CD14-positive monocyte (primary cell): ENCODE data around the gene GRID2. TPM values are rescaled to one million over a fixed set of nuclear protein-coding genes. Genes with fewer than 3 reads are reported as not detected.

Experiments
- DNase-seq, 3 donors: peaks; one replicate each; pipeline ENCODE4 v3.0.0-alpha.2; 2011 to 2022
- H2AFZ ChIP-seq: 2 replicates; pipeline ENCODE4 v1.6.0; 2012; ENCODE audit warnings: mild to moderate bottlenecking, low read depth, low read length, inconsistent platforms; ENCODE audit not compliant: insufficient read depth, poor library complexity, severe bottlenecking
- H3K27ac ChIP-seq, 2 donors: 1 replicate in 1 of 2; 2 replicates in 1 of 2; pipeline ENCODE4 v1.5.1; 2012 to 2013; ENCODE audit warnings: low read length in 2 of 2, control low read depth in 1 of 2, inconsistent platforms in 1 of 2, low read depth in 1 of 2, mild to moderate bottlenecking in 1 of 2
- H3K27me3 ChIP-seq, 2 donors: one replicate each; pipeline versions ENCODE4 v1.6.0 to v1.6.1; 2011 to 2013; ENCODE audit warnings: low read length in 2 of 2; ENCODE audit not compliant: control insufficient read depth in 2 of 2, insufficient read depth in 2 of 2
- H3K36me3 ChIP-seq, 2 donors: replicated peaks in 1 of 2; 1 replicate in 1 of 2; 2 replicates in 1 of 2; pipeline versions ENCODE4 v1.5.1 to v1.6.1; 2012 to 2013; ENCODE audit warnings: low read length in 2 of 2, control low read depth in 1 of 2, inconsistent platforms in 1 of 2, mild to moderate bottlenecking in 1 of 2; ENCODE audit not compliant: insufficient read depth in 2 of 2, control insufficient read depth in 1 of 2
- H3K4me1 ChIP-seq, 2 donors: 1 replicate in 1 of 2; 2 replicates in 1 of 2; pipeline versions ENCODE4 v1.5.1 to v1.6.1; 2012 to 2013; ENCODE audit warnings: low read length in 2 of 2, control low read depth in 1 of 2, inconsistent platforms in 1 of 2, mild to moderate bottlenecking in 1 of 2, moderate library complexity in 1 of 2; ENCODE audit not compliant: insufficient read depth in 2 of 2, control insufficient read depth in 1 of 2
- H3K4me2 ChIP-seq: replicated peaks from 2 replicates; pipeline ENCODE3; 2012; ENCODE audit warnings: low read length, moderate library complexity, mild to moderate bottlenecking; ENCODE audit not compliant: poor library complexity, severe bottlenecking; ENCODE audit errors: extremely low read depth
- H3K4me3 ChIP-seq, 3 experiments: fragments of 200-600 bp in 1 of 3; sonication (generic) in 1 of 3; replicated peaks in 1 of 3; 1 replicate in 2 of 3; 2 replicates in 1 of 3; pipeline ENCODE4 v1.5.1; 2011 to 2013; ENCODE audit warnings: low read length in 3 of 3, mild to moderate bottlenecking in 3 of 3, control low read depth in 2 of 3, low read depth in 2 of 3, inconsistent platforms in 1 of 3, moderate library complexity in 1 of 3
- H3K79me2 ChIP-seq: 2 replicates; pipeline ENCODE4 v1.6.0; 2012; ENCODE audit warnings: mild to moderate bottlenecking, control low read depth, inconsistent platforms, low read length, moderate library complexity; ENCODE audit not compliant: insufficient read depth
- H3K9ac ChIP-seq: 2 replicates; pipeline ENCODE4 v1.6.0; 2017; ENCODE audit warnings: low read length, mild to moderate bottlenecking; ENCODE audit not compliant: insufficient read depth, poor library complexity, severe bottlenecking
- H3K9me3 ChIP-seq, 2 donors: replicated peaks in 1 of 2; 1 replicate in 1 of 2; 2 replicates in 1 of 2; pipeline versions ENCODE4 v1.5.1 to v1.6.1; 2012 to 2013; ENCODE audit warnings: low read length in 2 of 2, control low read depth in 1 of 2; ENCODE audit not compliant: control insufficient read depth in 1 of 2, insufficient read depth in 1 of 2
- H4K20me1 ChIP-seq: 2 replicates; pipeline ENCODE4 v1.6.0; 2012; ENCODE audit warnings: mild to moderate bottlenecking, low read length, control low read depth, moderate library complexity; ENCODE audit not compliant: insufficient read depth
- H3K27ac Mint-ChIP-seq, 7 donors: one replicate each; pipeline ENCODE4 v1.8.0; 2020; ENCODE audit warnings: mild to moderate bottlenecking in 7 of 7, mixed read lengths in 7 of 7, moderate library complexity in 6 of 7, inconsistent platforms in 2 of 7
- H3K27me3 Mint-ChIP-seq, 3 donors: one replicate each; pipeline ENCODE4 v1.8.0; 2021 to 2022; ENCODE audit warnings: low read depth in 3 of 3, mild to moderate bottlenecking in 3 of 3, mixed read lengths in 3 of 3, moderate library complexity in 3 of 3, inconsistent platforms in 1 of 3
- H3K36me3 Mint-ChIP-seq, 2 donors: one replicate each; pipeline ENCODE4 v1.8.0; 2020; ENCODE audit warnings: mixed read lengths in 2 of 2, inconsistent platforms in 1 of 2, mild to moderate bottlenecking in 1 of 2
- H3K4me1 Mint-ChIP-seq: one replicate; pipeline ENCODE4 v1.8.0; 2020; ENCODE audit warnings: mild to moderate bottlenecking, mixed read lengths
- H3K4me3 Mint-ChIP-seq, 2 donors: one replicate each; pipeline ENCODE4 v1.8.0; 2020; ENCODE audit warnings: mild to moderate bottlenecking in 2 of 2, mixed read lengths in 2 of 2, moderate library complexity in 1 of 2
- H3K9me3 Mint-ChIP-seq, 7 donors: one replicate each; pipeline ENCODE4 v1.8.0; 2020 to 2022; ENCODE audit warnings: mixed read lengths in 7 of 7, mild to moderate bottlenecking in 6 of 7, moderate library complexity in 6 of 7, inconsistent platforms in 2 of 7
- WGBS: methylation state at CpG from one replicate; pipeline ENCODE4 v1.1.5; 2013; ENCODE audit warnings: missing lambda C conversion rate; ENCODE audit not compliant: insufficient coverage; 5-methylcytosine and 5-hydroxymethylcytosine counted together
- intact Hi-C, 2 donors: fragments of 100-400 bp; cut with micrococcal nuclease; formaldehyde crosslinking; loops; one replicate each; pipeline versions ENCODE4 v1.15.0 to v1.15.1; 2023
- polyA plus RNA-seq, 3 donors: library from polyadenylated mRNA; depleted of rRNA in 1 of 3; unstranded in 2 of 3; stranded (reverse) in 1 of 3; fragments of 300-500 nt in 2 of 3; fragments of >200 nt in 1 of 3; fragmentation: Illumina TruSeq in 2 of 3; gene quantifications; 1 replicate in 2 of 3; 2 replicates in 1 of 3; pipeline ENCODE4 v1.2.3, GENCODE V29; 2012 to 2021
- TF ChIP-seq, protein P1 (sequence below): fragments of 200-600 bp; IDR thresholded peaks from one replicate; pipeline ENCODE4 v1.8.0; 2022; ENCODE audit warnings: antibody characterized with exemption, mild to moderate bottlenecking

The GRID2 gene
- polyA plus RNA-seq, 3 donors: not detected

DNA sequence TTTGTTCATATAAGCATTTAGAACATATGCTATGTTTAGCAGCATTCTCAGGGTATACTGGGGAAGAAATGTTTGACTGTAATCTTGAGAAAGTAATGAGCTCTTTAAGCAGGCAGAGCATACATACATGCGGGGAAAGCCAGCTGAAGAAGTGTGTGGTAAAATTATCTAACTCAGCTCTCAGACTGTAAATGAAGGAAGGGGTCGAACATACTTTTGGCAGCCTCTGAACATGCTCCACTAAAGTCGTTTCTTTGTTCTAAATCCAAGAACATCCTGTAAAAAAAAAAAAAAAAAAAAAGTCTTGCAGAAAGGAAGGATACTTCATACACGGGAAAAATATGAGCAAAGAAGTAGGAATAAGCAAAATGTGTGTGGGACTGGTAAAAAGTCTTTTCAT is 224.8 kb downstream of the GRID2 start:
- H3K4me1 ChIP-seq: no peaks in the 10 kb centered on the region
- H2AFZ ChIP-seq: no peak overlapping the region
- H3K4me3 ChIP-seq: no peak overlapping the region
- intact Hi-C loops: no loop called here
- H3K27me3 ChIP-seq: no peaks in the 10 kb centered on the region
- peaks cover 0 to 3% (median 0%) of the 10 kb centered on the region in 7 donors for H3K9me3 Mint-ChIP-seq
- H3K36me3 ChIP-seq: no peaks in the 10 kb centered on the region
- H3K4me1 Mint-ChIP-seq: no peaks in the 10 kb centered on the region
- H3K4me2 ChIP-seq: no peak overlapping the region
- no peak overlapping the region for H3K4me3 Mint-ChIP-seq
- no peak overlapping the region for H3K9ac ChIP-seq
- no peaks in the 10 kb centered on the region for H3K9me3 ChIP-seq
- peaks cover 0 to 2% (median 0%) of the 10 kb centered on the region in 3 donors for H3K27me3 Mint-ChIP-seq
- TF ChIP-seq, protein P1, sequence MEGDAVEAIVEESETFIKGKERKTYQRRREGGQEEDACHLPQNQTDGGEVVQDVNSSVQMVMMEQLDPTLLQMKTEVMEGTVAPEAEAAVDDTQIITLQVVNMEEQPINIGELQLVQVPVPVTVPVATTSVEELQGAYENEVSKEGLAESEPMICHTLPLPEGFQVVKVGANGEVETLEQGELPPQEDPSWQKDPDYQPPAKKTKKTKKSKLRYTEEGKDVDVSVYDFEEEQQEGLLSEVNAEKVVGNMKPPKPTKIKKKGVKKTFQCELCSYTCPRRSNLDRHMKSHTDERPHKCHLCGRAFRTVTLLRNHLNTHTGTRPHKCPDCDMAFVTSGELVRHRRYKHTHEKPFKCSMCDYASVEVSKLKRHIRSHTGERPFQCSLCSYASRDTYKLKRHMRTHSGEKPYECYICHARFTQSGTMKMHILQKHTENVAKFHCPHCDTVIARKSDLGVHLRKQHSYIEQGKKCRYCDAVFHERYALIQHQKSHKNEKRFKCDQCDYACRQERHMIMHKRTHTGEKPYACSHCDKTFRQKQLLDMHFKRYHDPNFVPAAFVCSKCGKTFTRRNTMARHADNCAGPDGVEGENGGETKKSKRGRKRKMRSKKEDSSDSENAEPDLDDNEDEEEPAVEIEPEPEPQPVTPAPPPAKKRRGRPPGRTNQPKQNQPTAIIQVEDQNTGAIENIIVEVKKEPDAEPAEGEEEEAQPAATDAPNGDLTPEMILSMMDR: no peak
- H3K27ac Mint-ChIP-seq: no peak overlapping the region
- H3K27ac ChIP-seq: no peak overlapping the region
- no CpG with 5 or more reads among the region's 4 CpGs for WGBS
- DNase-seq: no peak
- H3K36me3 Mint-ChIP-seq: no peaks in the 10 kb centered on the region
- no peaks in the 10 kb centered on the region for H3K79me2 ChIP-seq
- no peaks in the 10 kb centered on the region for H4K20me1 ChIP-seq

DNA sequence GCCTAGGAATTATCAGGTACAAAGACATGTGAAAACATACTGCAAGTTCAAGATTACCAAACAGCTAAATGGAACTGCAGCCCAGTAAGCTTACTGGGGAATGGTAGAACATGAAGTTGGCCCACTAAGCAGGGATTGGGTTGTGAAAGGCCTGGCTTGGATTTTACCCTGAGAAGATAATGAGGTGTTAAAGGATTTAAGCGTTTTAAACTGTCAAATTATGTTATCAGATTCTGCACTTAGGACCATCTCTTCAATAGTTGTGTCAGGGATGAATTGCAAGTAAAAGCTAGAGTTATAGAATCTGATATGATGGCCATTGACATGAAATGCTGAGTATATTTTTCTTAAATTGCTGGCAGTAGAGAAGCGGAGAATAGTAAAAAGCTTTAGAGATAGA is 225.7 kb downstream of the GRID2 start:
- H3K27ac Mint-ChIP-seq: no peak overlapping the region
- no peak overlapping the region for H2AFZ ChIP-seq
- no peaks in the 10 kb centered on the region for H3K36me3 Mint-ChIP-seq
- no peaks in the 10 kb centered on the region for H3K9me3 ChIP-seq
- no peaks in the 10 kb centered on the region for H4K20me1 ChIP-seq
- TF ChIP-seq, protein P1: no peak
- no peaks in the 10 kb centered on the region for H3K4me1 Mint-ChIP-seq
- H3K4me1 ChIP-seq: no peaks in the 10 kb centered on the region
- no peak overlapping the region for H3K9ac ChIP-seq
- H3K4me2 ChIP-seq: no peak overlapping the region
- intact Hi-C loops: no loop called here
- H3K27me3 ChIP-seq: no peaks in the 10 kb centered on the region
- 100% methylated on average over 1 of the region's 2 CpGs for WGBS
- H3K4me3 Mint-ChIP-seq: no peak overlapping the region
- H3K27ac ChIP-seq: no peak overlapping the region
- DNase-seq: no peak
- no peaks in the 10 kb centered on the region for H3K36me3 ChIP-seq
- peaks cover 0 to 2% (median 0%) of the 10 kb centered on the region in 3 donors for H3K27me3 Mint-ChIP-seq
- H3K79me2 ChIP-seq: no peaks in the 10 kb centered on the region
- H3K4me3 ChIP-seq: no peak overlapping the region
- H3K9me3 Mint-ChIP-seq: peaks cover 0 to 3% (median 0%) of the 10 kb centered on the region in 7 donors
